Naive B cell (primary cell): ENCODE results near the gene PCDHGA2. TPM values are rescaled to one million over a fixed set of nuclear protein-coding genes. Genes with fewer than 3 reads are reported as not detected.
"Not testable (repeated sequence)": the region's sequence is repeated elsewhere in the genome, so short reads cannot be mapped to it uniquely, and the experiment has no call there.

Source experiments
- ATAC-seq, 2 donors: fragments of 150-1000 bp; cut with Tn5 transposase; 2 replicates each; pipeline ENCODE4 v1.10.0; 2021; ENCODE audit warnings: low read depth in 2 of 2, mild to moderate bottlenecking in 2 of 2, moderate library complexity in 2 of 2
- DNase-seq: peaks from one replicate; pipeline ENCODE4 v3.0.0; 2022
- H3K27ac Mint-ChIP-seq, 6 donors: one replicate each; pipeline ENCODE4 v1.8.0; 2020 to 2022; ENCODE audit warnings: mild to moderate bottlenecking in 6 of 6, mixed read lengths in 6 of 6, moderate library complexity in 5 of 6, inconsistent platforms in 2 of 6
- H3K27me3 Mint-ChIP-seq, 3 donors: one replicate each; pipeline ENCODE4 v1.8.0; 2021 to 2022; ENCODE audit warnings: mixed read lengths in 3 of 3, mild to moderate bottlenecking in 1 of 3
- H3K36me3 Mint-ChIP-seq, 2 donors: one replicate each; pipeline ENCODE4 v1.8.0; 2020 to 2022; ENCODE audit warnings: mixed read lengths in 2 of 2, inconsistent platforms in 1 of 2, mild to moderate bottlenecking in 1 of 2
- H3K4me1 Mint-ChIP-seq, 3 donors: one replicate each; pipeline ENCODE4 v1.8.0; 2020 to 2022; ENCODE audit warnings: mixed read lengths in 3 of 3, inconsistent platforms in 1 of 3, mild to moderate bottlenecking in 1 of 3, moderate library complexity in 1 of 3
- H3K4me3 Mint-ChIP-seq, 8 donors: one replicate each; pipeline ENCODE4 v1.8.0; 2020 to 2022; ENCODE audit warnings: mild to moderate bottlenecking in 8 of 8, mixed read lengths in 8 of 8, moderate library complexity in 8 of 8, inconsistent platforms in 2 of 8
- H3K9me3 Mint-ChIP-seq, 7 donors: one replicate each; pipeline ENCODE4 v1.8.0; 2020 to 2022; ENCODE audit warnings: mixed read lengths in 7 of 7, mild to moderate bottlenecking in 5 of 7, inconsistent platforms in 2 of 7, moderate library complexity in 1 of 7
- polyA plus RNA-seq, 6 donors: library from polyadenylated mRNA; unstranded; fragments of 300-500 nt; fragmentation: Illumina TruSeq; gene quantifications; one replicate each; pipeline ENCODE4 v1.2.3, GENCODE V29; 2021; ENCODE audit warnings: low read depth in 6 of 6

Gene PCDHGA2
- not detected for polyA plus RNA-seq

DNA sequence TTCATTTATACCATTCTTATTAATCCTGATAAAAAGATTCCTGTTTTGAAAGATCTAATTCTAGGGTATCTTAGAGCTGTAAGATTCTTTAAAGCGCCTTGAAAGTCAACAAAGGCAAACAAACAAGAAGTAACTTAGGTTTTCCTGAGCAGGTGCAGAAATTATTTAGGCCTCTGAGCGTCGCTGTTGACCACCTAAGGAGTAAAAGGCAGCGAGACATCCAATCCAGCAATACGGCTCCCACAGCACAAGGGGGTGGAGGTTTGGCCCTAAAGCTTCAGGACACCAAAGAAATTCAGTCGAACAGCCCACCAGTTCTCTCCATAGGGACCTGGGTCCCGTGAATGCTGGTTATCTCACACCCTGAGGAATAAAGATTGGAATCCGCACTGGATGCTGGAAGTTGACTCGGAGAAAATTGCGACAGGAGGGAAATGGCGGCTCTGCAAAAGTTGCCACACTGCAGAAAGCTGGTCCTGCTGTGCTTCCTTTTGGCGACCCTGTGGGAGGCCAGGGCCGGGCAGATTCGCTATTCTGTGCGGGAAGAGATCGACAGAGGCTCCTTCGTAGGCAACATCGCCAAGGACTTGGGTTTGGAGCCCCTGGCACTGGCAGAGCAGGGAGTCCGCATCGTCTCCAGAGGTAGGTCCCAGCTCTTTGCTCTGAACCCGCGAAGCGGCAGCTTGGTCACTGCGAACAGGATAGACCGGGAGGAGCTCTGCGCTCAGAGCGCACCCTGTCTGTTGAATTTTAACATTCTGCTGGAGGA lies at the start of gene PCDHGA2:
Gene PCDHGA2 (plus strand): TSS at position 223 of the 769 bp plus-strand sequence.
- Mint-ChIP-seq H3K4me1 (peaks cover 0 to 3% (median 0%) of the 10 kb centered on the region in 3 donors), H3K4me3 (peak within 1 kb of the TSS in 2 of 8 donors; percentile 8 to 65), H3K27ac (peak within 1 kb of the TSS in 1 of 6 donors; percentile 69), H3K27me3 (peaks cover 76 to 92% (median 87%) of the 10 kb centered on the region in 3 donors), H3K36me3 (peaks cover 9 to 31% of the 10 kb centered on the region in 2 donors), H3K9me3 (peaks cover 19 to 92% (median 70%) of the 10 kb centered on the region in 7 donors)
- DNase-seq: no peak
- no peak for ATAC-seq

DNA sequence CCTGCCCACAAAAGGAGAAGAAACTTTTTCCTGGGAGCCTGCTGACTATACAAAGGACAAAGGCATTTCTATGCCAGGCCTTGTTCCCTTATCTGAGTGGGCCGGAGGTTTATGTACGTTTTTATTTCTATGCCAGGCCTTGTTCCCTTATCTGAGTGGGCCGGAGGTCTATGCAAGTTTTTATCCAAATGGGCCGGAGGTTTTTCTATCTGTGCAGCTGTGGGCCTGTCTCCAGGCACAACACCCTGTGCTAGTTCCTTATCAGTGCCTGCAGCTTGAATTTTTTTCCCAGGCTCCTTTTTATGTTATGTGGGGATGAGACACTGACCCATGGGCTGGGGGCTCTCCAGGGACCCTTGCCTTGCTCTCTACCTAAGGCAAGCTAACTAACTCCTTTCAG lies 40.2 kb upstream of the PCDHGA2 start:
- no peak for DNase-seq
- Mint-ChIP-seq H3K9me3 (peaks cover 18 to 91% (median 68%) of the 10 kb centered on the region in 7 donors), H3K4me1 (peaks cover 0 to 13% (median 8%) of the 10 kb centered on the region in 3 donors), H3K27ac (no peak overlapping the region), H3K4me3 (no peak overlapping the region), H3K36me3 (peaks cover 38 to 58% of the 10 kb centered on the region in 2 donors), H3K27me3 (no peaks in the 10 kb centered on the region)
- no peak for ATAC-seq

DNA sequence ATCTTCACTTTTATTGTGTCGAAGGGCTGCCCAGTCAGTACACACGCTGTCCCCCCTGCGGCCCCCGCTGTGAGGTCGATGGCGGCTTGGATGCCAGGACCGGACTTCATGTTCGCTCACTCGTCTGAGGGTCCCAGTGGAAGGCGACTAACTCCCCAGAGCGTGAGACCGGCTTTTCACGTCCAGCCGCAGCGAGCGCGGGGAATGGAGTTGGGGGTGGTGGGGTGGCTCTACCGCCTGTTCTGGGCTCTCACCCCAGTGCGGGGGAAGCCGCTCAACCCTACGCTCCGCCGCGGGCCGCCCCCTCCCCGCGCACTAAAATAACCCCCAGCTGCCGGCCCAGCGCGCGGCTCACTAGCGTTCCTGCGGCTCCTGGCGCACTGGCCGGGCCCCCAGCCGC lies 34.8 kb upstream of the PCDHGA2 start, which contains the start of gene SLC25A2:
Gene SLC25A2 (minus strand): TSS at position 294 of the 400 bp plus-strand sequence. CDS start 184 bp downstream, at position 110.
- Mint-ChIP-seq H3K27me3 (no peaks in the 10 kb centered on the region), H3K27ac (peak within 1 kb of the TSS in 3 of 6 donors; percentile 14 to 79 (median 39)), H3K36me3 (peaks cover 29 to 32% of the 10 kb centered on the region in 2 donors), H3K4me3 (peak within 1 kb of the TSS in 1 of 8 donors; percentile 21), H3K4me1 (peaks cover 0 to under 1% (median 0%) of the 10 kb centered on the region in 3 donors), H3K9me3 (peaks cover 12 to 89% (median 81%) of the 10 kb centered on the region in 7 donors)
- DNase-seq: no peak
- no peak for ATAC-seq

DNA sequence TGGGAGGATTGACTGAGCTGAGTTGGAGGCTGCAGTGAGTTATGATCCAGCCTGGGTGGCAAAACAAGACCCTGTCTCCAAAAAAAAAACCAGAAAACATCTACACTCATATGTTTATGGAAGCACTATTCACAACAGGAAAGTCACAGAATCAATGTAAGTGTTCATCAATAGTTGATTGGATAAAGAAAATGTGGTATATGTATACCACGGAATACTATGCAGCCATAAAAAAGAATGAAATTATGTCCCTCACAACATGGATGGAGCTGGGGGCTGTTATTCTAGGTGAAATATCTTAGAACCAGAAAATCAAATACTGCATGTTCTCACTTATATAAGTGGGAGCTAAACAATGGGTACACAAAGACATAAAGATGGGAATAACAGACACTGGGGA lies 31.9 kb upstream of the PCDHGA2 start:
- no peaks in the 10 kb centered on the region for H3K27me3 Mint-ChIP-seq
- peaks cover 33 to 36% of the 10 kb centered on the region in 2 donors for H3K36me3 Mint-ChIP-seq
- DNase-seq (no peak), ATAC-seq (no peak)
- H3K4me3 Mint-ChIP-seq: no peak overlapping the region
- H3K9me3 Mint-ChIP-seq: peaks cover 13 to 90% (median 81%) of the 10 kb centered on the region in 7 donors
- peaks cover 0 to 3% (median 1%) of the 10 kb centered on the region in 3 donors for H3K4me1 Mint-ChIP-seq
- no peak overlapping the region for H3K27ac Mint-ChIP-seq

GRCh38 chr5:141313711-141314110 lies 24.8 kb upstream of the PCDHGA2 start:
- peaks cover 16 to 96% (median 83%) of the 10 kb centered on the region in 7 donors for H3K9me3 Mint-ChIP-seq
- no peak for ATAC-seq
- no peak for DNase-seq
- H3K36me3 Mint-ChIP-seq: peaks cover 49 to 55% of the 10 kb centered on the region in 2 donors
- H3K4me3 Mint-ChIP-seq: no peak overlapping the region
- H3K27ac Mint-ChIP-seq: no peak overlapping the region
- no peaks in the 10 kb centered on the region for H3K27me3 Mint-ChIP-seq
- peaks cover 15 to 18% (median 16%) of the 10 kb centered on the region in 3 donors for H3K4me1 Mint-ChIP-seq

DNA sequence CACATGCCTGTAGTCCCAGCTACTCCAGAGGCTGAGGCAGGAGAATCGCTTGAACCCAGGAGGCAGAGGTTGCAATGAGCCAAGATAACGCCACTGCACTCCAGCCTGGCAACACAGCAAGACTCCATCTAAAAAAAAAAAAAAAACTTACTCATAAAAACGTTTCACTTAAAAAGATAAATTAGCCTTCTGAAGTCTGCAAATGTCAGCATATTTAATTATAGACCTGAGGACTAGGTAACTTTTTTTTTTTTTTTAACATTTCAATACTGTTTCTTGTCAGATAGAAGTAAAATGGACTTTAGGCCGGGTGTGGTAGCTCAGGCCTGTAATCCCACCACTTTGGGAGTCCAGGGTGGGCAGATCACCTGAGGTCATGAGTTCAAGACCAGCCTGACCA lies 21.6 kb upstream of the PCDHGA2 start:
- Mint-ChIP-seq H3K4me3 (peak overlapping the region in 2 of 8 donors; percentile 19 to 40), H3K4me1 (peaks cover 31 to 39% (median 38%) of the 10 kb centered on the region in 3 donors), H3K36me3 (peaks cover 56 to 64% of the 10 kb centered on the region in 2 donors), H3K27ac (peak overlapping the region in 1 of 6 donors; percentile 41), H3K9me3 (peaks cover 19 to 97% (median 83%) of the 10 kb centered on the region in 7 donors)
- not testable (repeated sequence) for DNase-seq, ATAC-seq, H3K27me3 Mint-ChIP-seq

GRCh38 chr5:141319202-141319601 lies 19.4 kb upstream of the PCDHGA2 start:
- ATAC-seq (no peak), DNase-seq (no peak)
- Mint-ChIP-seq H3K36me3 (peaks cover 44 to 49% of the 10 kb centered on the region in 2 donors), H3K9me3 (peaks cover 19 to 85% (median 69%) of the 10 kb centered on the region in 7 donors), H3K4me1 (peaks cover 31 to 39% (median 35%) of the 10 kb centered on the region in 3 donors), H3K27me3 (no peaks in the 10 kb centered on the region), H3K4me3 (peak overlapping the region; percentile 15 to 100 (median 94)), H3K27ac (peak overlapping the region in 2 of 6 donors; percentile 100)

DNA sequence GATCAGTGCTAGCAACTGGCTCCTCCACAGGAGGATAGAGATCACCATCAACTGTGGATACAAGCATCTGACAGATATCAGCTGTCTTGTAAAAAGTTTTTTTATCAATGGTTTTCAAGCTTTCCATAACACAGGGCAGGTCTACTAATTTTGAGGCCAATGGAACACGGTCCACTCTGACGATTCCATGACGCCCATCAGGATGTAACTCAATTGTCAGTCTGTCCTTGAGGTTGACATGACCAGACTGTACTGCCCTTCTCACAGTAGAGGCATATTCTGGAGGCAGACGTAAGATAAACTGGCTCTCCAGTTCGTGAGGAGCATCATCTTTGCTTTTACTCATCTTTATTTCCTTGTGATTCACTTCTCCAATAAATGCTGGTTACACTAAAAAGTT lies 18.9 kb upstream of the PCDHGA2 start:
- H3K4me3 Mint-ChIP-seq: peak overlapping the region; percentile 93 to 100 (median 98)
- ATAC-seq (no peak), DNase-seq (no peak)
- peaks cover 31 to 39% (median 35%) of the 10 kb centered on the region in 3 donors for H3K4me1 Mint-ChIP-seq
- H3K27ac Mint-ChIP-seq: peak overlapping the region in 5 of 6 donors; percentile 99 to 100 (median 100)
- peaks cover 19 to 81% (median 66%) of the 10 kb centered on the region in 7 donors for H3K9me3 Mint-ChIP-seq
- H3K36me3 Mint-ChIP-seq: peaks cover 39 to 44% of the 10 kb centered on the region in 2 donors
- H3K27me3 Mint-ChIP-seq: no peaks in the 10 kb centered on the region

DNA sequence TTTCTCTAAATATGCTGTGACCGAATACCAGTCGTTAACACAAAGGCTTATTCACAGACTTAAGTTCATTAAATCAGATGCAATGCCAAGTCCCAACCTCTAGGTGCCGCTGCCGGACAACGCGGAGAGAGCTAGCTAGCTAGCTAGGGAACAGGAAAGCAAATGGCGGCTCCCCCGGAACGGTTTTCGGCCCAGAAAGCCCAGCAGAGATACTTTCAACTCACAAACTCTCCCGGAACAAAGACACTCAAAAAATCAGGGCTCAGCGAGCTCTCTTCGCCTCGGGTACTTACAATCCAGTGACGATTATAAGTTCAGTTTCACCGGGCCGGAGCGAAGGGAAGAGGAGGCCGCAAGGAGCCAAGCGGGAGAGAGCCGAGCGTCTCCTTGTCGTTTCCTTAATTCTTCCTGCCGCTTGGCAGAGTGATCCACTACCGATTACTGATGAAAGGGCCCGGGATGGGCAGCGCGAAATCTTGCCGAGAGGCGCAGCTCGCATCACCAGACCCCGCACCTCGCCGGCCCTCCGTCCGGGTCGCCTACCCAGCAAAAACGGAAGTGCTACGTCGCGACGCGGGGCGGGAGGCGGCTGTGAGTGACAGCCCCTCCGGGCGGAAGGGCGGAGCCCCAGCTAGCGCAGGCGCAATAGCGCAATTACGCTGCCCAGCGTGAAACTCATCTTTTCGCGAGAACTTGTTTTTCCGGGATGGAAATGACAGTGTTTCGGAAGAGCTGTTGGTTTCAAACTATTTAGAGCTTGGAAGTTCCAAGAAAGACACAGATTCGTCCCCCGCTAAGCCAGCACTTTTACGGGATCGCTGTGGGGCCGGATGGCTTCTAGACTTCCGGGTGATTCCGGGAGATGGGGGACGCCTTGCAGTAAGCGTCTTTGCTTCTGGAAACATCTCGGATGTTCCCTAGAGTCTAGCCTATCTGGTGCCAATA lies 18.1 kb upstream of the PCDHGA2 start, which contains the start of gene TAF7:
Gene TAF7 (minus strand): TSS at position 560 of the 945 bp plus-strand sequence. CDS start 740 bp downstream, outside the sequence.
- H3K27me3 Mint-ChIP-seq: no peaks in the 10 kb centered on the region
- peaks cover 13 to 78% (median 61%) of the 10 kb centered on the region in 7 donors for H3K9me3 Mint-ChIP-seq
- peak; percentile 92 for DNase-seq
- H3K4me1 Mint-ChIP-seq: peaks cover 28 to 33% (median 33%) of the 10 kb centered on the region in 3 donors
- peaks cover 31 to 37% of the 10 kb centered on the region in 2 donors for H3K36me3 Mint-ChIP-seq
- peak; percentile 89 for ATAC-seq
- H3K4me3 Mint-ChIP-seq: peak within 1 kb of the TSS; percentile 93 to 100 (median 98)
- peak within 1 kb of the TSS; percentile 96 to 100 (median 100) for H3K27ac Mint-ChIP-seq

DNA sequence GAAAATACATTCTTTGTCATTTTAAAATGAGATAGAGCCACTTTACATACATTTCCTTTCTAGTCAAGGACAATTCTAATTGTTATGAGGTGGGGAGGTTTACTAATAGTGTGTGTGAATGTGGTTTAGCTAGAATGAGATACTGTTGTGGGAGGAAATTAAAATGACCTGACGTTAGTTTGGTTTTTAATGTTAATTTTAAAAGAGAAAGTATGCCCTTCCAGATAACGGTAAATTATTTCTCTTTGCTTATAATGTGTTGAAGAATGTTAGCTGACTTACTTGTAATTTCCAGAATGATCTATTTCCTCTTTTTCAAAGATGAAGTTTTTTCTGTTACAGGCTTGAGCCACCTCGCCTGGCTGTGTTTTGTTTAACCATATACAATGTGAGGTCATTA lies 16.3 kb upstream of the PCDHGA2 start:
- no peak for ATAC-seq

GRCh38 chr5:141326088-141326854 lies 12.3 kb upstream of the PCDHGA2 start:
- Mint-ChIP-seq H3K4me1 (peaks cover 4 to 14% (median 11%) of the 10 kb centered on the region in 3 donors), H3K27me3 (peaks cover 27 to 43% (median 39%) of the 10 kb centered on the region in 3 donors), H3K36me3 (peaks cover 6 to 18% of the 10 kb centered on the region in 2 donors), H3K4me3 (peak overlapping the region; percentile 86 to 97 (median 92)), H3K27ac (peak overlapping the region in 3 of 6 donors; percentile 51 to 80 (median 71)), H3K9me3 (peaks cover 5 to 76% (median 47%) of the 10 kb centered on the region in 7 donors)
- DNase-seq (peak; percentile 57), ATAC-seq (peak; percentile 91 to 95)

More for the DNA sequence above, 16.3 kb upstream of the PCDHGA2 start:
- H3K27me3 Mint-ChIP-seq: peaks cover 0 to 12% (median 11%) of the 10 kb centered on the region in 3 donors
- H3K36me3 Mint-ChIP-seq: peaks cover 32 to 37% of the 10 kb centered on the region in 2 donors
- peak overlapping the region in 2 of 6 donors; percentile 41 to 100 for H3K27ac Mint-ChIP-seq
- H3K9me3 Mint-ChIP-seq: peaks cover 10 to 72% (median 61%) of the 10 kb centered on the region in 7 donors
- DNase-seq: no peak
- H3K4me1 Mint-ChIP-seq: peaks cover 29 to 40% (median 39%) of the 10 kb centered on the region in 3 donors
- H3K4me3 Mint-ChIP-seq: peak overlapping the region in 5 of 8 donors; percentile 13 to 96 (median 93)

GRCh38 chr5:141328231-141328630 lies 10.3 kb upstream of the PCDHGA2 start:
- no peak for ATAC-seq

More at GRCh38 chr5:141328231-141328630, 10.3 kb upstream of the PCDHGA2 start:
- DNase-seq: no peak
- Mint-ChIP-seq H3K27me3 (peaks cover 45 to 61% (median 53%) of the 10 kb centered on the region in 3 donors), H3K4me1 (peaks cover 4 to 11% (median 11%) of the 10 kb centered on the region in 3 donors), H3K27ac (no peak overlapping the region), H3K36me3 (peaks cover 14 to 23% of the 10 kb centered on the region in 2 donors), H3K4me3 (peak overlapping the region in 1 of 8 donors; percentile 12), H3K9me3 (peaks cover 5 to 76% (median 54%) of the 10 kb centered on the region in 7 donors)
